Fibroblast of the aortic adventitia (primary cell): ENCODE measurements around the gene ERCC1. TPM values are rescaled to one million over a fixed set of nuclear protein-coding genes. Genes with fewer than 3 reads are reported as not detected.
"Not testable (repeated sequence)": the region's sequence is repeated elsewhere in the genome, so short reads cannot be mapped to it uniquely, and the experiment has no call there.

Source experiments
- DNase-seq: peaks from one replicate; pipeline ENCODE4 v3.0.0-alpha.2; 2010; ENCODE audit warnings: low read depth
- H3K4me3 ChIP-seq: 2 replicates; pipeline ENCODE4 v1.5.1; 2011; ENCODE audit warnings: low read depth, mild to moderate bottlenecking, control low read depth, low read length, moderate library complexity
- CTCF ChIP-seq: IDR thresholded peaks from 2 replicates; pipeline ENCODE4 v1.5.1; 2011; ENCODE audit warnings: mild to moderate bottlenecking, low read length, control low read depth, inconsistent platforms; ENCODE audit not compliant: insufficient read depth
- total RNA-seq: library from RNA; depleted of rRNA; stranded (reverse); fragments of >200 nt; gene quantifications from 2 replicates; pipeline ENCODE4 v1.2.3, GENCODE V29; 2012; ENCODE audit warnings: low replicate concordance

ERCC1 gene
- total RNA-seq, 1 donor: 109 TPM

GRCh38 chr19:45442408-45442777 lies 18.7 kb upstream of the ERCC1 start:
- no peak for TF ChIP-seq CTCF
- no peak for DNase-seq
- H3K4me3 ChIP-seq: no peak overlapping the region

GRCh38 chr19:45440873-45441654 lies 17.3 kb upstream of the ERCC1 start:
- DNase-seq: no peak
- TF ChIP-seq CTCF: no peak
- no peak overlapping the region for H3K4me3 ChIP-seq

- peak overlapping the region; percentile 64 for H3K4me3 ChIP-seq
- TF ChIP-seq CTCF: no peak
- DNase-seq: no peak
Observed at GRCh38 chr19:45440259-45440638, 16.5 kb upstream of the ERCC1 start.

- peak; percentile 95 for TF ChIP-seq CTCF
- DNase-seq: peak; percentile 76
- peak overlapping the region; percentile 64 for H3K4me3 ChIP-seq
Observed at GRCh38 chr19:45439569-45440258, 16.0 kb upstream of the ERCC1 start.

GRCh38 chr19:45439190-45439568 lies 15.5 kb upstream of the ERCC1 start:
- no peak for TF ChIP-seq CTCF
- H3K4me3 ChIP-seq: peak overlapping the region; percentile 64
- DNase-seq: no peak

GRCh38 chr19:45437328-45437727 lies 13.6 kb upstream of the ERCC1 start:
- TF ChIP-seq CTCF: no peak
- H3K4me3 ChIP-seq: no peak overlapping the region
- DNase-seq: no peak

- not testable (repeated sequence) for H3K4me3 ChIP-seq, DNase-seq
Observed at GRCh38 chr19:45432543-45432942, 8.8 kb upstream of the ERCC1 start.

GRCh38 chr19:45431008-45431407 lies 7.3 kb upstream of the ERCC1 start:
- peak; percentile 75 for DNase-seq
- not testable (repeated sequence) for H3K4me3 ChIP-seq

GRCh38 chr19:45429896-45430295 lies 6.2 kb upstream of the ERCC1 start:
- not testable (repeated sequence) for DNase-seq, H3K4me3 ChIP-seq
